SK-N-SH (cell line): ENCODE measurements around the gene ARIH2.

Experiments used
- CTCF ChIP-seq: fragments of 200-600 bp; sonication (generic); IDR thresholded peaks from 2 replicates; pipeline ENCODE4 v1.6.1; 2017; ENCODE audit warnings: antibody characterized with exemption, mild to moderate bottlenecking, moderate library complexity
- EP300 ChIP-seq, 2 experiments: IDR thresholded peaks; 2 replicates each; pipeline versions ENCODE4 v1.4.0 to v1.6.1; 2012; ENCODE audit warnings: borderline replicate concordance in 1 of 2, low read depth in 1 of 2, low read length in 1 of 2
- EZH2phosphoT487 ChIP-seq: fragments of 200-600 bp; sonication (generic); IDR thresholded peaks from 2 replicates; pipeline ENCODE4 v1.6.1; 2017; ENCODE audit warnings: low read depth, mixed run types, mild to moderate bottlenecking, antibody characterized with exemption, moderate library complexity, borderline replicate concordance
- FOXJ3 ChIP-seq: sonication (generic); formaldehyde crosslinking; IDR thresholded peaks from 2 replicates; pipeline ENCODE4 v1.5.1; 2020; ENCODE audit warnings: mild to moderate bottlenecking, missing genetic modification reagents
- FOXM1 ChIP-seq: IDR thresholded peaks from 2 replicates; pipeline ENCODE4 v1.4.0; 2012; ENCODE audit warnings: low read depth, mild to moderate bottlenecking
- MAX ChIP-seq: IDR thresholded peaks from 2 replicates; pipeline ENCODE4 v1.4.0; 2012; ENCODE audit warnings: low read depth
- NFIC ChIP-seq: IDR thresholded peaks from 2 replicates; pipeline ENCODE4 v1.4.0; 2012; ENCODE audit warnings: borderline replicate concordance
- POLR2AphosphoS5 ChIP-seq: IDR thresholded peaks from 2 replicates; pipeline ENCODE4 v1.6.1; 2012; ENCODE audit warnings: low read depth, low read length
- RAD21 ChIP-seq: IDR thresholded peaks from 2 replicates; pipeline ENCODE4 v1.6.1; 2012; ENCODE audit warnings: mild to moderate bottlenecking, low read length
- RFX5 ChIP-seq: IDR thresholded peaks from 2 replicates; pipeline ENCODE4 v1.6.1; 2012; ENCODE audit warnings: mild to moderate bottlenecking, improper control_type of control experiment, low read length
- RXRA ChIP-seq: IDR thresholded peaks from 2 replicates; pipeline ENCODE4 v1.4.0; 2012; ENCODE audit warnings: low read depth, mild to moderate bottlenecking, borderline replicate concordance
- SIN3A ChIP-seq: IDR thresholded peaks from 2 replicates; pipeline ENCODE4 v1.6.1; 2012; ENCODE audit warnings: low read depth, mild to moderate bottlenecking, low read length, moderate library complexity, borderline replicate concordance

DNA sequence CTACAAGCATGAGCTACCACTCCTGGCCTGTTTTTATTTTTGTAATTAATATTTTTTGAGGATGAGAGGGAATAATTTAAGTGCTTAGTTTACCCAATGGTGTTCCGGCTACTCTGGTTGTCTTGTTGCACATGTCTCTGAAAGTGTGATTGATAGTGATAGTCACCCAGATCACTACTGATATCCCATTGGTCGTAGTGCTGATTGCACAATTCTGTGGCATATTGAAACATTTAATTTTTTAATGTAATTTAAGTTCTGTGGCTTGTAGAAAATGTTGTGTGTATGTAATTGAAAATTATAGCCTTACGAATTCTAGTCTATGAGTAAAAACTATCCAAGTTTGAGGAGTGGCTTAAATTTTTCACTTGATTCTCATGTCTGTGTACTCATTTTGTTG lies 11.9 kb downstream of the ARIH2 start:
- TF ChIP-seq CTCF (no peak), MAX (no peak), POLR2AphosphoS5 (no peak), EZH2phosphoT487 (no peak), RAD21 (no peak), NFIC (no peak), FOXJ3 (no peak), RFX5 (no peak), FOXM1 (no peak), SIN3A (no peak), EP300 (IDR thresholded peaks at IDR 0.05; ENCODE audit: borderline replicate concordance in 1 of 2, low read depth in 1 of 2, low read length in 1 of 2) (0 out of 4 replicates have a peak, but pooled peaks of 1 of the 2 experiments have one; percentile 9), RXRA (no peak)
